Measurements from ENCODE around the gene CCDC159.

DNA sequence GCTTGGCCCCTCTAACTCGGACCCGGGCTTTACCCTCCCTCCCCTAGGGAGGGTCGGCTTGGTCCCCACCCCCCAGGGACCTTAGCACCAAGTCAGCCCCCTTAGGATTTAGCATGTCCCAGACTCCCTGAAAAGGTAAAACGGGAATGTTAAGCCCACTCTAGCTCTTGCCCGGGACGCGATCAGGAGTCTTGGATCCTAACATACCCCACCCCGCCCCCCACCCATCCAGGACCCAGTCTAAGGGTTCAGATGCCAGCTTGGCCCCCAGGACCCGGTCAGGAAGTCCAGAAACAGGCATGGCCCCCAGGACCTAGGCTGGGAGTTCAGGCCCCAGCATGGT, 37.4 kb downstream of the CCDC159 start:
- no peak for TF ChIP-seq POLR2A (IDR thresholded peaks at IDR 0.05; ENCODE audit: low read depth, low read length)
- no peak for TF ChIP-seq RFX5 (IDR thresholded peaks at IDR 0.05; ENCODE audit: low read depth, low read length)
- TF ChIP-seq, protein P1, sequence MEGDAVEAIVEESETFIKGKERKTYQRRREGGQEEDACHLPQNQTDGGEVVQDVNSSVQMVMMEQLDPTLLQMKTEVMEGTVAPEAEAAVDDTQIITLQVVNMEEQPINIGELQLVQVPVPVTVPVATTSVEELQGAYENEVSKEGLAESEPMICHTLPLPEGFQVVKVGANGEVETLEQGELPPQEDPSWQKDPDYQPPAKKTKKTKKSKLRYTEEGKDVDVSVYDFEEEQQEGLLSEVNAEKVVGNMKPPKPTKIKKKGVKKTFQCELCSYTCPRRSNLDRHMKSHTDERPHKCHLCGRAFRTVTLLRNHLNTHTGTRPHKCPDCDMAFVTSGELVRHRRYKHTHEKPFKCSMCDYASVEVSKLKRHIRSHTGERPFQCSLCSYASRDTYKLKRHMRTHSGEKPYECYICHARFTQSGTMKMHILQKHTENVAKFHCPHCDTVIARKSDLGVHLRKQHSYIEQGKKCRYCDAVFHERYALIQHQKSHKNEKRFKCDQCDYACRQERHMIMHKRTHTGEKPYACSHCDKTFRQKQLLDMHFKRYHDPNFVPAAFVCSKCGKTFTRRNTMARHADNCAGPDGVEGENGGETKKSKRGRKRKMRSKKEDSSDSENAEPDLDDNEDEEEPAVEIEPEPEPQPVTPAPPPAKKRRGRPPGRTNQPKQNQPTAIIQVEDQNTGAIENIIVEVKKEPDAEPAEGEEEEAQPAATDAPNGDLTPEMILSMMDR (conservative IDR thresholded peaks at IDR 0.05; ENCODE audit: low read depth, low read length): no peak
- no peak for TF ChIP-seq RCOR1 (IDR thresholded peaks at IDR 0.05; ENCODE audit: insufficient replicate concordance, low read length)
- no peak for TF ChIP-seq FOS (IDR thresholded peaks at IDR 0.05; ENCODE audit: low read depth, low read length)

Data from IMR-90 (cell line).